HEK293 (cell line): ENCODE measurements around the gene UROD.

ENCODE experiments used
- CTCF ChIP-seq: fragments of 450-650 bp; formaldehyde crosslinking; IDR thresholded peaks from 2 replicates; pipeline ENCODE4 v1.5.1; 2016; ENCODE audit warnings: missing biosample characterization, missing genetic modification characterization
- SP2 ChIP-seq: fragments of 450-650 bp; formaldehyde crosslinking; IDR thresholded peaks from 2 replicates; pipeline ENCODE4 v1.5.1; 2016; ENCODE audit warnings: missing biosample characterization, missing genetic modification characterization
- ZBTB7A ChIP-seq: fragments of 450-650 bp; formaldehyde crosslinking; IDR thresholded peaks from 2 replicates; pipeline ENCODE4 v1.5.1; 2016; ENCODE audit warnings: low read depth, missing biosample characterization, missing genetic modification characterization
- ZNF148 ChIP-seq: fragments of 450-650 bp; formaldehyde crosslinking; IDR thresholded peaks from 2 replicates; pipeline ENCODE4 v1.5.0; 2017; ENCODE audit warnings: missing biosample characterization, missing genetic modification characterization, borderline replicate concordance
- ZNF580 ChIP-seq: fragments of 450-650 bp; formaldehyde crosslinking; IDR thresholded peaks from 2 replicates; pipeline ENCODE4 v1.5.1; 2016; ENCODE audit warnings: missing biosample characterization, missing genetic modification characterization

- peak; percentile 76 for TF ChIP-seq SP2
- no peak for TF ChIP-seq ZNF580 (tag by site-specific recombination)
- no peak for TF ChIP-seq CTCF (tag by site-specific recombination)
- TF ChIP-seq ZBTB7A (tag by site-specific recombination): no peak
- TF ChIP-seq ZNF148 (tag by site-specific recombination): no peak
Measured at GRCh38 chr1:45009956-45010854, 1.8 kb upstream of the UROD start.
